HG02884 (cell line): Measurements from ENCODE around the gene HEXIM1.

ENCODE experiments used
- ATAC-seq: cut with Tn5 transposase; IDR thresholded peaks from one replicate; pipeline ENCODE4 v1.9.1; 2021; ENCODE audit warnings: mild to moderate bottlenecking, moderate library complexity; ENCODE audit not compliant: unreplicated experiment

The HEXIM1 gene

GRCh38 chr17:45128989-45129388 lies 19.3 kb upstream of the HEXIM1 start:
- ATAC-seq = no peak

- ATAC-seq = no peak
Observed at GRCh38 chr17:45129426-45129939, 18.8 kb upstream of the HEXIM1 start.

- ATAC-seq = no peak
Observed at GRCh38 chr17:45129940-45130680, 18.2 kb upstream of the HEXIM1 start.

GRCh38 chr17:45130681-45131615 lies 17.3 kb upstream of the HEXIM1 start:
- ATAC-seq = no peak

GRCh38 chr17:45131616-45132319 lies 16.5 kb upstream of the HEXIM1 start:
- no peak for ATAC-seq

GRCh38 chr17:45132320-45132571 lies 16.0 kb upstream of the HEXIM1 start, which contains the start of gene PLCD3:
Gene PLCD3, minus strand, starts transcription at chr17:45132515. Its CDS starts 105 bp downstream, at chr17:45132410.
- no peak for ATAC-seq

GRCh38 chr17:45132572-45133463 lies 15.5 kb upstream of the HEXIM1 start:
- no peak for ATAC-seq

GRCh38 chr17:45135192-45135977 lies 12.9 kb upstream of the HEXIM1 start, which contains the start of gene ACBD4:
Gene ACBD4, plus strand, starts transcription at chr17:45135687. Its CDS starts 458 bp downstream, at chr17:45136145.
- peak; percentile 77 for ATAC-seq

GRCh38 chr17:45135978-45136791 lies 12.1 kb upstream of the HEXIM1 start:
- ATAC-seq = no peak

GRCh38 chr17:45136846-45137560 lies 11.3 kb upstream of the HEXIM1 start:
- ATAC-seq = no peak

GRCh38 chr17:45137561-45138305 lies 10.5 kb upstream of the HEXIM1 start:
- ATAC-seq = no peak

- ATAC-seq = no peak
Observed at GRCh38 chr17:45138911-45139532, 9.3 kb upstream of the HEXIM1 start.

GRCh38 chr17:45139533-45139920 lies 8.7 kb upstream of the HEXIM1 start:
- no peak for ATAC-seq

GRCh38 chr17:45143094-45143670 lies 5.1 kb upstream of the HEXIM1 start:
- ATAC-seq = no peak

GRCh38 chr17:45143767-45144198 lies 4.5 kb upstream of the HEXIM1 start:
- no peak for ATAC-seq
